DMS 273 (cell line): ENCODE data around the gene POLR2J.

Source experiments
- DNase-seq: peaks from one replicate; lab custom pipeline; 2025; ENCODE audit not compliant: unreplicated experiment; lab: John Stamatoyannopoulos, UW

The POLR2J gene

GRCh38 chr7:102444961-102445673 is 33.6 kb downstream of the POLR2J start:
- no peak for DNase-seq

- peak; percentile 53 for DNase-seq
Measured at GRCh38 chr7:102439963-102440795, 38.5 kb downstream of the POLR2J start.

- DNase-seq: no peak
Measured at GRCh38 chr7:102436118-102436517, 42.6 kb downstream of the POLR2J start.

- no peak for DNase-seq
Measured at GRCh38 chr7:102434039-102434486, 44.7 kb downstream of the POLR2J start.

- DNase-seq: peak; percentile 91
Measured at GRCh38 chr7:102433219-102434038, 45.3 kb downstream of the POLR2J start, which contains the start of gene ORAI2. ORAI2 (plus strand) TSS chr7:102433575; CDS start chr7:102438957, 5,382 bp downstream.

- no peak for DNase-seq
Measured at GRCh38 chr7:102432442-102433218, 46.1 kb downstream of the POLR2J start.

- peak; percentile 89 for DNase-seq
Measured at GRCh38 chr7:102431617-102432298, 47.0 kb downstream of the POLR2J start.

GRCh38 chr7:102429141-102429899 is 49.4 kb downstream of the POLR2J start:
- DNase-seq: no peak

GRCh38 chr7:102427019-102427405 is 51.7 kb downstream of the POLR2J start:
- no peak for DNase-seq

GRCh38 chr7:102426268-102427018 is 52.3 kb downstream of the POLR2J start:
- DNase-seq: no peak

GRCh38 chr7:102425639-102426267 is 53.0 kb downstream of the POLR2J start:
- peak; percentile 47 for DNase-seq

GRCh38 chr7:102424787-102425218 is 53.9 kb downstream of the POLR2J start:
- no peak for DNase-seq

- DNase-seq: peak; percentile 48
Measured at GRCh38 chr7:102424129-102424551, 54.6 kb downstream of the POLR2J start.
